ENCODE measurements around the gene ADH1C. TPM values are rescaled to one million over a fixed set of nuclear protein-coding genes. Genes with fewer than 3 reads are reported as not detected.

ADH1C gene
- total RNA-seq, 4 donors from 2014 or later, result 0.36 to 1.6 (median 0.64) TPM; not detected in 1

GRCh38 chr4:99293357-99293756 lies 59.2 kb downstream of the ADH1C start:
- TF ChIP-seq POLR2A (IDR thresholded peaks at IDR 0.05), result no peak
- no peak for TF ChIP-seq EP300 (IDR thresholded peaks at IDR 0.05)
- TF ChIP-seq POLR2AphosphoS5 (IDR thresholded peaks at IDR 0.05), result no peak
- TF ChIP-seq CTCF (IDR thresholded peaks at IDR 0.05), result no peak
- H3K9me3 ChIP-seq, result no peaks in the 10 kb centered on the region
- no peaks in the 10 kb centered on the region for H3K4me1 ChIP-seq
- no peaks in the 10 kb centered on the region for H3K36me3 ChIP-seq
- 72% methylated on average over 5 of the region's 5 CpGs for WGBS
- no peaks in the 10 kb centered on the region for H3K27me3 ChIP-seq
- no peak overlapping the region for H3K27ac ChIP-seq
- no peak for DNase-seq (ENCODE audit: low spot score in 2 of 2)
- no peak overlapping the region for H3K4me3 ChIP-seq

GRCh38 chr4:99290848-99291786 lies 61.4 kb downstream of the ADH1C start, which contains the start of gene ADH1A:
Gene ADH1A (minus strand): TSS chr4:99290985. CDS start chr4:99290914, 71 bp downstream.
- H3K27ac ChIP-seq, result no peak within 1 kb of the TSS
- TF ChIP-seq POLR2A (IDR thresholded peaks at IDR 0.05) (no peak), POLR2AphosphoS5 (IDR thresholded peaks at IDR 0.05) (no peak), EP300 (IDR thresholded peaks at IDR 0.05) (no peak)
- H3K4me3 ChIP-seq, result no peak within 1 kb of the TSS
- H3K36me3 ChIP-seq, result no peaks in the 10 kb centered on the region
- no peak for DNase-seq (ENCODE audit: low spot score in 2 of 2)
- H3K27me3 ChIP-seq, result no peaks in the 10 kb centered on the region
- H3K9me3 ChIP-seq, result no peaks in the 10 kb centered on the region
- no peaks in the 10 kb centered on the region for H3K4me1 ChIP-seq
- 74% methylated on average over 3 of the region's 3 CpGs for WGBS

Other genes starting within 250 kb of the ADH1C start
- gene ADH4, start 208.4 kb downstream of the ADH1C start, total RNA-seq, result 1 to 10 TPM in 1 of 4 donors, under 1 TPM in 2, not detected in 1; 0.89 to 2.0 (median 0.98) TPM
- 10 to 100 TPM in 3 of 4 donors, 1 to 10 TPM in 1; 2.5 to 18.8 (median 12.1) TPM for gene ADH6, start 133.5 kb downstream of the ADH1C start, total RNA-seq
- not detected for gene ADH1A, start 61.8 kb downstream of the ADH1C start, total RNA-seq
- gene ADH1B, start 31.3 kb downstream of the ADH1C start, total RNA-seq, result 100 to 1,000 TPM in 3 of 4 donors, 10 to 100 TPM in 1; 72.9 to 318 (median 212) TPM
- 1 to 10 TPM in 2 of 4 donors, under 1 TPM in 2; 0.24 to 1.2 (median 0.76) TPM for gene ADH7, start 82.6 kb upstream of the ADH1C start, total RNA-seq
- gene C4orf17, start 158.3 kb upstream of the ADH1C start, total RNA-seq, result not detected
- 1 to 10 TPM; 3.9 to 7.8 (median 5.8) TPM for gene TRMT10A, start 211.3 kb upstream of the ADH1C start, total RNA-seq
- 1 to 10 TPM in 2 of 4 donors, under 1 TPM in 1, not detected in 1; 0.97 to 1.6 (median 1.3) TPM for gene MTTP, start 222.1 kb upstream of the ADH1C start, total RNA-seq